Measurements from ENCODE around the gene HLA-DQA1. TPM values are rescaled to one million over a fixed set of nuclear protein-coding genes. Genes with fewer than 3 reads are reported as not detected.

Gene HLA-DQA1
- total and polyA plus RNA-seq, 2 donors (not counting 1 experiment from before 2014, with no cell fraction given): 0.10 TPM; not detected in 1

DNA sequence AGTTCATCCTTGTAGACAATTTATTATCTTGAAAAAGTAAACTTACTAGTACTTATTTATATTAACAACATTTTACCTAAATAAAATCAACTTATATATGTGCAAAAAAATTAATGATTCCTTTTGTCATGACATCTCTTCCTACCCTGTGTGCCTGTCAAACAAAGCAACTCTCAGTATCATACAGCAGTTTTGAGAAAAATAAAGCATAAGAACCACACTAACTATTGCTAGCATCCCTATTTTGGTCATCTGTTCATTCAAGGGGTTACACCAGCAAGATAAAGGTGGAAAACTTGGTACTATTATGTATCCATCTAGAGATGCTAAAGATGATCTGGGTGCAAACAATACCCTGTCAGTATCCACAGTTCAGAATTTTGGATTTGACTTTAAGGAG, 40.2 kb upstream of the HLA-DQA1 start:
- Histone ChIP-seq H3K9ac (ENCODE audit: insufficient read depth, low read length) (no peak overlapping the region), H3K27me3 (ENCODE audit: control insufficient read depth, insufficient read depth, low read length) (no peaks in the 10 kb centered on the region), H3K4me2 (ENCODE audit: extremely low read depth, insufficient read depth, low read length) (no peak overlapping the region), H2AFZ (ENCODE audit: low read length) (no peak overlapping the region), H4K20me1 (ENCODE audit: control insufficient read depth, extremely low read depth, insufficient read depth, low read length) (no peaks in the 10 kb centered on the region), H3K9me3 (ENCODE audit: control insufficient read depth, insufficient read depth, low read depth, low read length) (no peaks in the 10 kb centered on the region), H3K4me3 (replicated peaks in 1 of 4; ENCODE audit: control extremely low read depth in 1 of 4, insufficient read depth in 1 of 4, low read depth in 3 of 4, low read length in 4 of 4) (no peak overlapping the region), H3K27ac (ENCODE audit: insufficient read depth, low read length) (no peak overlapping the region), H3K36me3 (ENCODE audit: control insufficient read depth, insufficient read depth, low read length) (no peaks in the 10 kb centered on the region), H3K4me1 (ENCODE audit: control insufficient read depth, extremely low read depth, insufficient read depth, low read length) (no peaks in the 10 kb centered on the region), H3K79me2 (ENCODE audit: control insufficient read depth, insufficient read depth, low read length) (no peaks in the 10 kb centered on the region)
- no peak for DNase-seq (ENCODE audit: low read depth in 2 of 2)
- TF ChIP-seq, protein P1, sequence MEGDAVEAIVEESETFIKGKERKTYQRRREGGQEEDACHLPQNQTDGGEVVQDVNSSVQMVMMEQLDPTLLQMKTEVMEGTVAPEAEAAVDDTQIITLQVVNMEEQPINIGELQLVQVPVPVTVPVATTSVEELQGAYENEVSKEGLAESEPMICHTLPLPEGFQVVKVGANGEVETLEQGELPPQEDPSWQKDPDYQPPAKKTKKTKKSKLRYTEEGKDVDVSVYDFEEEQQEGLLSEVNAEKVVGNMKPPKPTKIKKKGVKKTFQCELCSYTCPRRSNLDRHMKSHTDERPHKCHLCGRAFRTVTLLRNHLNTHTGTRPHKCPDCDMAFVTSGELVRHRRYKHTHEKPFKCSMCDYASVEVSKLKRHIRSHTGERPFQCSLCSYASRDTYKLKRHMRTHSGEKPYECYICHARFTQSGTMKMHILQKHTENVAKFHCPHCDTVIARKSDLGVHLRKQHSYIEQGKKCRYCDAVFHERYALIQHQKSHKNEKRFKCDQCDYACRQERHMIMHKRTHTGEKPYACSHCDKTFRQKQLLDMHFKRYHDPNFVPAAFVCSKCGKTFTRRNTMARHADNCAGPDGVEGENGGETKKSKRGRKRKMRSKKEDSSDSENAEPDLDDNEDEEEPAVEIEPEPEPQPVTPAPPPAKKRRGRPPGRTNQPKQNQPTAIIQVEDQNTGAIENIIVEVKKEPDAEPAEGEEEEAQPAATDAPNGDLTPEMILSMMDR (conservative IDR thresholded peaks at IDR 0.05 in 1 of 2, IDR thresholded peaks at IDR 0.05 in 1 of 2; ENCODE audit: low read depth in 1 of 2, low read length in 2 of 2): no peak
- no peak for TF ChIP-seq EZH2 (IDR thresholded peaks at IDR 0.05; ENCODE audit: low read length, missing control alignments)

- DNase-seq (ENCODE audit: low read depth in 2 of 2): no peak
- H4K20me1 ChIP-seq (ENCODE audit: control insufficient read depth, extremely low read depth, insufficient read depth, low read length): no peaks in the 10 kb centered on the region
- H3K27me3 ChIP-seq (ENCODE audit: control insufficient read depth, insufficient read depth, low read length): no peaks in the 10 kb centered on the region
- H3K4me1 ChIP-seq (ENCODE audit: control insufficient read depth, extremely low read depth, insufficient read depth, low read length): no peaks in the 10 kb centered on the region
- no peak overlapping the region for H3K9ac ChIP-seq (ENCODE audit: insufficient read depth, low read length)
- no peak overlapping the region for H2AFZ ChIP-seq (ENCODE audit: low read length)
- TF ChIP-seq, protein P1 (conservative IDR thresholded peaks at IDR 0.05 in 1 of 2, IDR thresholded peaks at IDR 0.05 in 1 of 2; ENCODE audit: low read depth in 1 of 2, low read length in 2 of 2): no peak
- no peak for TF ChIP-seq EZH2 (IDR thresholded peaks at IDR 0.05; ENCODE audit: low read length, missing control alignments)
- H3K36me3 ChIP-seq (ENCODE audit: control insufficient read depth, insufficient read depth, low read length): no peaks in the 10 kb centered on the region
- H3K27ac ChIP-seq (ENCODE audit: insufficient read depth, low read length): no peak overlapping the region
- no peak overlapping the region for H3K4me2 ChIP-seq (ENCODE audit: extremely low read depth, insufficient read depth, low read length)
- no peaks in the 10 kb centered on the region for H3K9me3 ChIP-seq (ENCODE audit: control insufficient read depth, insufficient read depth, low read depth, low read length)
- no peaks in the 10 kb centered on the region for H3K79me2 ChIP-seq (ENCODE audit: control insufficient read depth, insufficient read depth, low read length)
- no peak overlapping the region for H3K4me3 ChIP-seq (replicated peaks in 1 of 4; ENCODE audit: control extremely low read depth in 1 of 4, insufficient read depth in 1 of 4, low read depth in 3 of 4, low read length in 4 of 4)
Measured at GRCh38 chr6:32602383-32602782, 34.8 kb upstream of the HLA-DQA1 start.

DNA sequence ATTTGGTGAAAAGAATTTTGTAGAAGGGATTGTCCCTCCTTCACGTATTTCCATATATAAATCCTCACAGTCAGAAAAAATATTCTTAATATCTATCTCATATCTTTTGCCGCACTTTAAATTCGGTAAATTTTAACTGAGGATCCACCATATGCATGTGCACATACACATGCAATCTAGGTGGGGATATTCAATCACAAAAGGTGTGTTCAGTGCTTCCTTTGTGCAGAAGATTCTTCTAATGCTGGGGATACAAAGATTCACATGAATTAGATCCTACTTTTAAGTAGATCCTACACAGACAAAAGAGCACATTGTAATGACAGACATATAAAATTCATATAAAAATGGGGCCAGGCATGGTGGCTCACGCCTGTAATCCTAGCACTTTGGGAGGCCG, 34.0 kb upstream of the HLA-DQA1 start:
- Histone ChIP-seq H3K9ac (ENCODE audit: insufficient read depth, low read length) (no peak overlapping the region), H3K4me2 (ENCODE audit: extremely low read depth, insufficient read depth, low read length) (no peak overlapping the region), H3K4me3 (replicated peaks in 1 of 4; ENCODE audit: control extremely low read depth in 1 of 4, insufficient read depth in 1 of 4, low read depth in 3 of 4, low read length in 4 of 4) (no peak overlapping the region), H4K20me1 (ENCODE audit: control insufficient read depth, extremely low read depth, insufficient read depth, low read length) (no peaks in the 10 kb centered on the region), H3K9me3 (ENCODE audit: control insufficient read depth, insufficient read depth, low read depth, low read length) (no peaks in the 10 kb centered on the region), H2AFZ (ENCODE audit: low read length) (no peak overlapping the region), H3K27me3 (ENCODE audit: control insufficient read depth, insufficient read depth, low read length) (no peaks in the 10 kb centered on the region), H3K79me2 (ENCODE audit: control insufficient read depth, insufficient read depth, low read length) (no peaks in the 10 kb centered on the region), H3K27ac (ENCODE audit: insufficient read depth, low read length) (no peak overlapping the region), H3K36me3 (ENCODE audit: control insufficient read depth, insufficient read depth, low read length) (no peaks in the 10 kb centered on the region), H3K4me1 (ENCODE audit: control insufficient read depth, extremely low read depth, insufficient read depth, low read length) (no peaks in the 10 kb centered on the region)
- TF ChIP-seq, protein P1 (conservative IDR thresholded peaks at IDR 0.05 in 1 of 2, IDR thresholded peaks at IDR 0.05 in 1 of 2; ENCODE audit: low read depth in 1 of 2, low read length in 2 of 2): no peak
- TF ChIP-seq EZH2 (IDR thresholded peaks at IDR 0.05; ENCODE audit: low read length, missing control alignments): no peak
- no peak for DNase-seq (ENCODE audit: low read depth in 2 of 2)
